ENCODE measurements around the gene FAM20A.

DNA sequence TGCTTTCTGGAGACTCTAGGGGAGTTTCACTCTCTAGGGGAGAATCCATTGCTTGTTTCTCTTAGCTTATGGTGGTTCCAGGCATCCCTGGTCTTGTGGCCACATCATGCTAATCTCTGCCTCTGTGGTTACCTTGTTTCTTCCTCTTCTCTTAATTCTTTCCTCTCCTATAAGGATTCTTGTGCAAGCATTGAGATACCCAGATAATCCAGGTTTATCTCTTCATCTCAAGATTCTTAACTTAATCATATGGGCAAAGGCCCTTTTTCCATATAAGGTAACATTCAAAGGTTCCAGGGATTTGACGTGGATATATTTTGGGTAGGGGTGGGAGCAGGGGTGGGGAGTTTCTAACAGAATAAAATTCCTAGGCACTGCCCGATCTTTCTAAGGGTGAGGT is 32.6 kb downstream of the FAM20A start:
- TF ChIP-seq, protein P1, sequence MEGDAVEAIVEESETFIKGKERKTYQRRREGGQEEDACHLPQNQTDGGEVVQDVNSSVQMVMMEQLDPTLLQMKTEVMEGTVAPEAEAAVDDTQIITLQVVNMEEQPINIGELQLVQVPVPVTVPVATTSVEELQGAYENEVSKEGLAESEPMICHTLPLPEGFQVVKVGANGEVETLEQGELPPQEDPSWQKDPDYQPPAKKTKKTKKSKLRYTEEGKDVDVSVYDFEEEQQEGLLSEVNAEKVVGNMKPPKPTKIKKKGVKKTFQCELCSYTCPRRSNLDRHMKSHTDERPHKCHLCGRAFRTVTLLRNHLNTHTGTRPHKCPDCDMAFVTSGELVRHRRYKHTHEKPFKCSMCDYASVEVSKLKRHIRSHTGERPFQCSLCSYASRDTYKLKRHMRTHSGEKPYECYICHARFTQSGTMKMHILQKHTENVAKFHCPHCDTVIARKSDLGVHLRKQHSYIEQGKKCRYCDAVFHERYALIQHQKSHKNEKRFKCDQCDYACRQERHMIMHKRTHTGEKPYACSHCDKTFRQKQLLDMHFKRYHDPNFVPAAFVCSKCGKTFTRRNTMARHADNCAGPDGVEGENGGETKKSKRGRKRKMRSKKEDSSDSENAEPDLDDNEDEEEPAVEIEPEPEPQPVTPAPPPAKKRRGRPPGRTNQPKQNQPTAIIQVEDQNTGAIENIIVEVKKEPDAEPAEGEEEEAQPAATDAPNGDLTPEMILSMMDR (IDR thresholded peaks at IDR 0.05), result no peak
- TF ChIP-seq POLR2A (IDR thresholded peaks at IDR 0.05), result no peak
